ENCODE measurements around the gene COPE.
A peak's percentile ranks its signal among the peaks of the same experiment; 100 is the strongest.
"Not testable (repeated sequence)": the region's sequence is repeated elsewhere in the genome, so short reads cannot be mapped to it uniquely, and the experiment has no call there.

Gene COPE

GRCh38 chr19:18919086-18919899 lies at the start of gene COPE, which contains the start of gene DDX49:
COPE (minus strand) TSS chr19:18919387; CDS start chr19:18919348, 39 bp downstream.
DDX49 (plus strand) TSS chr19:18919715; CDS start chr19:18919742, 27 bp downstream.
- peak; percentile 100 for FAIRE-seq
- peak; percentile 97 for DNase-seq (ENCODE audit: extremely low spot score, insufficient read length, low read depth)

GRCh38 chr19:18967358-18968146 lies 48.4 kb upstream of the COPE start:
- FAIRE-seq, result no peak
- no peak for DNase-seq (ENCODE audit: extremely low spot score, insufficient read length, low read depth)

- FAIRE-seq, result no peak
- DNase-seq (ENCODE audit: extremely low spot score, insufficient read length, low read depth), result no peak
Observed at GRCh38 chr19:18966307-18966706, 47.1 kb upstream of the COPE start.

- DNase-seq (ENCODE audit: extremely low spot score, insufficient read length, low read depth) (no peak), FAIRE-seq (no peak)
Observed at GRCh38 chr19:18964121-18964520, 44.9 kb upstream of the COPE start.

- FAIRE-seq (no peak), DNase-seq (ENCODE audit: extremely low spot score, insufficient read length, low read depth) (no peak)
Observed at GRCh38 chr19:18961767-18962620, 42.8 kb upstream of the COPE start.

GRCh38 chr19:18960370-18960769 lies 41.2 kb upstream of the COPE start:
- DNase-seq (ENCODE audit: extremely low spot score, insufficient read length, low read depth), result no peak
- FAIRE-seq, result no peak

GRCh38 chr19:18955042-18955441 lies 35.9 kb upstream of the COPE start:
- DNase-seq (ENCODE audit: extremely low spot score, insufficient read length, low read depth) (no peak), FAIRE-seq (no peak)

GRCh38 chr19:18954094-18954493 lies 34.9 kb upstream of the COPE start:
- FAIRE-seq (no peak), DNase-seq (ENCODE audit: extremely low spot score, insufficient read length, low read depth) (no peak)

GRCh38 chr19:18952364-18953003 lies 33.3 kb upstream of the COPE start:
- not testable (repeated sequence) for DNase-seq (ENCODE audit: extremely low spot score, insufficient read length, low read depth); FAIRE-seq

GRCh38 chr19:18951721-18952281 lies 32.6 kb upstream of the COPE start:
- FAIRE-seq, result no peak
- no peak for DNase-seq (ENCODE audit: extremely low spot score, insufficient read length, low read depth)

- no peak for DNase-seq (ENCODE audit: extremely low spot score, insufficient read length, low read depth)
Observed at GRCh38 chr19:18949858-18950257, 30.7 kb upstream of the COPE start.

GRCh38 chr19:18948976-18949356 lies 29.8 kb upstream of the COPE start:
- DNase-seq (ENCODE audit: extremely low spot score, insufficient read length, low read depth), result no peak
- FAIRE-seq, result no peak

More at GRCh38 chr19:18949858-18950257, 30.7 kb upstream of the COPE start:
- no peak for FAIRE-seq

- FAIRE-seq, result no peak
- no peak for DNase-seq (ENCODE audit: extremely low spot score, insufficient read length, low read depth)
Observed at GRCh38 chr19:18948075-18948975, 29.1 kb upstream of the COPE start.

GRCh38 chr19:18946918-18947317 lies 27.7 kb upstream of the COPE start:
- FAIRE-seq (no peak), DNase-seq (ENCODE audit: extremely low spot score, insufficient read length, low read depth) (no peak)

GRCh38 chr19:18946335-18946734 lies 27.1 kb upstream of the COPE start:
- DNase-seq (ENCODE audit: extremely low spot score, insufficient read length, low read depth) (no peak), FAIRE-seq (no peak)

- DNase-seq (ENCODE audit: extremely low spot score, insufficient read length, low read depth) (no peak), FAIRE-seq (no peak)
Observed at GRCh38 chr19:18945297-18945696, 26.1 kb upstream of the COPE start.

GRCh38 chr19:18943465-18943864 lies 24.3 kb upstream of the COPE start:
- DNase-seq (ENCODE audit: extremely low spot score, insufficient read length, low read depth) (no peak), FAIRE-seq (no peak)

- FAIRE-seq (no peak), DNase-seq (ENCODE audit: extremely low spot score, insufficient read length, low read depth) (no peak)
Observed at GRCh38 chr19:18942692-18943091, 23.5 kb upstream of the COPE start.

Measured in GM18507 (cell line).